ENCODE measurements around the gene SMAD1. TPM values are rescaled to one million over a fixed set of nuclear protein-coding genes. Genes with fewer than 3 reads are reported as not detected.
"Not testable (repeated sequence)": the region's sequence is repeated elsewhere in the genome, so short reads cannot be mapped to it uniquely, and the experiment has no call there.

The SMAD1 gene
- total RNA-seq, 2 experiments from 2014 or later: 0.57 to 0.79 TPM

GRCh38 chr4:145583191-145584055, 101.8 kb downstream of the SMAD1 start:
- Mint-ChIP-seq H3K27me3 (ENCODE audit: low read depth) (peaks cover 16% of the 10 kb centered on the region), H3K4me1 (ENCODE audit: low read depth) (no peaks in the 10 kb centered on the region), H3K27ac (no peak overlapping the region), H3K4me3 (no peak overlapping the region), H3K9me3 (peaks cover 8% of the 10 kb centered on the region), H3K36me3 (ENCODE audit: low read depth) (no peaks in the 10 kb centered on the region)
- CTCF ChIA-PET: no interaction called here
- no peak for DNase-seq
- intact Hi-C loops (cut with micrococcal nuclease): no loop called here

DNA sequence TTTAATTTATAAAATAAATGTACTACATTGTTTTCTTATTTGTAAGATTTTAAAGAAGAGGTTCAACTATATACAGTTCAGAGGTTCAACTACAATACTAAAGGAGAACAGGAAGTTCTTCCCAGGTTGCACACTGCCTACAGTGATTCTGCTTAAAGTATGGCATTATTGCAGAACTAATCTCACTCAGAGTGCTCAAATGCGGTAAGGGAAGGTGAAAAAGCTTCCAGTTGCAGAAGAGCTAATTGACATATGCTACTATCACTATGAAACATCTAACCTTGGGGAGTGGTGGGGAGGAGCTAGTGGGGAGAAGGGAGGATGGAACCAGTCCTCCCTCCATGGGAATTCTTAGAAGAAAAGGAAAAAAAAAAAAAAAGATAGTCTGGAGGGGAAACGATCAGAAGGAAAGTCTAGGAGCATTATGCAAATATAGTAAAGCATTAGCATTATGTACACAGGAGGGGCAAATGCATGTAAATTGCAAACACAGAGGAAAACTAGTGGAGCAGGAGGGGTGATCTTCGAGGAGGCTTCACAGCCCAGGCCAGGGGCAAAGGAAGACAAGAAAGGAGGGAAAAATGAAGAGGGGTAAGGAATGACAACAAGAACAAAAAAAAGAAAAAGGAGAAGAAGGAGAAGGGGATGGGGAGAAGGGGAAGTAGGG, 105.6 kb downstream of the SMAD1 start:
- DNase-seq: no peak
- intact Hi-C loops (cut with micrococcal nuclease): no loop called here
- H3K4me1 Mint-ChIP-seq (ENCODE audit: low read depth): no peaks in the 10 kb centered on the region
- CTCF ChIA-PET: interaction anchor here (1.6 kb wide), 1 partner anchor 20 kb away, joined by 3 read pairs; no protein-coding TSS in a partner anchor
- H3K27ac Mint-ChIP-seq: no peak overlapping the region
- H3K36me3 Mint-ChIP-seq (ENCODE audit: low read depth): no peaks in the 10 kb centered on the region
- peaks cover 17% of the 10 kb centered on the region for H3K27me3 Mint-ChIP-seq (ENCODE audit: low read depth)
- no peak overlapping the region for H3K4me3 Mint-ChIP-seq
- H3K9me3 Mint-ChIP-seq: no peaks in the 10 kb centered on the region

GRCh38 chr4:145589381-145589780, 107.7 kb downstream of the SMAD1 start:
- H3K27ac Mint-ChIP-seq; H3K9me3 Mint-ChIP-seq; CTCF ChIA-PET; H3K4me1 Mint-ChIP-seq (ENCODE audit: low read depth); intact Hi-C loops (cut with micrococcal nuclease); H3K36me3 Mint-ChIP-seq (ENCODE audit: low read depth); DNase-seq; H3K4me3 Mint-ChIP-seq: not testable (repeated sequence)
- H3K27me3 Mint-ChIP-seq (ENCODE audit: low read depth): peaks cover 29% of the 10 kb centered on the region

- H3K27me3 Mint-ChIP-seq (ENCODE audit: low read depth): peaks cover 32% of the 10 kb centered on the region
- DNase-seq: no peak
- H3K27ac Mint-ChIP-seq: no peak overlapping the region
- no peak overlapping the region for H3K4me3 Mint-ChIP-seq
- H3K4me1 Mint-ChIP-seq (ENCODE audit: low read depth): no peaks in the 10 kb centered on the region
- CTCF ChIA-PET: no interaction called here
- intact Hi-C loops (cut with micrococcal nuclease): no loop called here
- no peaks in the 10 kb centered on the region for H3K9me3 Mint-ChIP-seq
- no peaks in the 10 kb centered on the region for H3K36me3 Mint-ChIP-seq (ENCODE audit: low read depth)
Observed at GRCh38 chr4:145589916-145590702, 108.5 kb downstream of the SMAD1 start.

- no peak for DNase-seq
- no peak overlapping the region for H3K27ac Mint-ChIP-seq
- H3K27me3 Mint-ChIP-seq (ENCODE audit: low read depth): peaks cover 12% of the 10 kb centered on the region
- H3K4me1 Mint-ChIP-seq (ENCODE audit: low read depth): no peaks in the 10 kb centered on the region
- CTCF ChIA-PET: interaction anchor here (0.6 to 1.7 kb wide), 4 partner anchors 15 to 369 kb away, joined by 3 to 6 read pairs (median 4); no protein-coding TSS in a partner anchor
- peaks cover 4% of the 10 kb centered on the region for H3K9me3 Mint-ChIP-seq
- no peak overlapping the region for H3K4me3 Mint-ChIP-seq
- intact Hi-C loops (cut with micrococcal nuclease): no loop called here
- peaks cover 1% of the 10 kb centered on the region for H3K36me3 Mint-ChIP-seq (ENCODE audit: low read depth)
Observed at GRCh38 chr4:145602129-145602760, 120.6 kb downstream of the SMAD1 start.

- H3K4me1 Mint-ChIP-seq (ENCODE audit: low read depth): no peaks in the 10 kb centered on the region
- H3K36me3 Mint-ChIP-seq (ENCODE audit: low read depth): peaks cover 1% of the 10 kb centered on the region
- no peak overlapping the region for H3K27ac Mint-ChIP-seq
- peaks cover 7% of the 10 kb centered on the region for H3K27me3 Mint-ChIP-seq (ENCODE audit: low read depth)
- DNase-seq: no peak
- H3K9me3 Mint-ChIP-seq: peaks cover 4% of the 10 kb centered on the region
- intact Hi-C loops (cut with micrococcal nuclease): no loop called here
- CTCF ChIA-PET: interaction anchor here (0.7 kb wide), 3 partner anchors 11 to 739 kb away, joined by 3 to 4 read pairs (median 3); no protein-coding TSS in a partner anchor
- H3K4me3 Mint-ChIP-seq: no peak overlapping the region
Observed at GRCh38 chr4:145605941-145606340, 124.3 kb downstream of the SMAD1 start.

Other genes with a start within 250 kb of the SMAD1 start
- 10 to 100 TPM; 15.2 to 19.6 TPM for gene MMAA, start 137.5 kb downstream of the SMAD1 start, total RNA-seq
- gene C4orf51, start 198.3 kb downstream of the SMAD1 start, total RNA-seq: not detected